Measurements from ENCODE around the gene PARD3B. TPM values are rescaled to one million over a fixed set of nuclear protein-coding genes. Genes with fewer than 3 reads are reported as not detected.

PARD3B gene
- total and polyA plus RNA-seq, 2 experiments from 2014 or later, result 3.5 to 4.4 TPM

DNA sequence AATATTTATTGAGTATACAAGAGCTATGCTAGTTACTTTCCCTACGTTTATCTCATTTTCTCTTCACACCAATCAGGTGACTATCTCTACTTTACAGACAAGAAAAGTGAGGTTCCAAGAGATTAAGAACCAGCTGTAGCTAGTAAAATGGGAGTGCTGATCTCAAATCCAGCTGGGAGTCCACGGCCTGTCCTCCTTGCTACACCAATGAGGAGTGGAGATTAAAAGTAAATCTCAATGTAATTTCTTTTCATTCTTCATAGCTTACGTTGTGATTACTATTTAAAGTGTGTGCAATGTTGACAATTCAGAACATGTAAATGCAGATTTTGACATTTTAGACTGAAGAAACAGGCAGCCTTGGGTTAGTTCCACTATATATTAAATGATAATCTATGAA lies 1083.1 kb downstream of the PARD3B start:
- ATAC-seq (no peak), DNase-seq (ENCODE audit: low spot score) (no peak)
- no peak for TF ChIP-seq JUNB (IDR thresholded peaks at IDR 0.05; ENCODE audit: unreplicated experiment)
- no peak for TF ChIP-seq ZNF331 (CRISPR knock-in tag; IDR thresholded peaks at IDR 0.05; ENCODE audit: low read depth)
- TF ChIP-seq, protein P1, sequence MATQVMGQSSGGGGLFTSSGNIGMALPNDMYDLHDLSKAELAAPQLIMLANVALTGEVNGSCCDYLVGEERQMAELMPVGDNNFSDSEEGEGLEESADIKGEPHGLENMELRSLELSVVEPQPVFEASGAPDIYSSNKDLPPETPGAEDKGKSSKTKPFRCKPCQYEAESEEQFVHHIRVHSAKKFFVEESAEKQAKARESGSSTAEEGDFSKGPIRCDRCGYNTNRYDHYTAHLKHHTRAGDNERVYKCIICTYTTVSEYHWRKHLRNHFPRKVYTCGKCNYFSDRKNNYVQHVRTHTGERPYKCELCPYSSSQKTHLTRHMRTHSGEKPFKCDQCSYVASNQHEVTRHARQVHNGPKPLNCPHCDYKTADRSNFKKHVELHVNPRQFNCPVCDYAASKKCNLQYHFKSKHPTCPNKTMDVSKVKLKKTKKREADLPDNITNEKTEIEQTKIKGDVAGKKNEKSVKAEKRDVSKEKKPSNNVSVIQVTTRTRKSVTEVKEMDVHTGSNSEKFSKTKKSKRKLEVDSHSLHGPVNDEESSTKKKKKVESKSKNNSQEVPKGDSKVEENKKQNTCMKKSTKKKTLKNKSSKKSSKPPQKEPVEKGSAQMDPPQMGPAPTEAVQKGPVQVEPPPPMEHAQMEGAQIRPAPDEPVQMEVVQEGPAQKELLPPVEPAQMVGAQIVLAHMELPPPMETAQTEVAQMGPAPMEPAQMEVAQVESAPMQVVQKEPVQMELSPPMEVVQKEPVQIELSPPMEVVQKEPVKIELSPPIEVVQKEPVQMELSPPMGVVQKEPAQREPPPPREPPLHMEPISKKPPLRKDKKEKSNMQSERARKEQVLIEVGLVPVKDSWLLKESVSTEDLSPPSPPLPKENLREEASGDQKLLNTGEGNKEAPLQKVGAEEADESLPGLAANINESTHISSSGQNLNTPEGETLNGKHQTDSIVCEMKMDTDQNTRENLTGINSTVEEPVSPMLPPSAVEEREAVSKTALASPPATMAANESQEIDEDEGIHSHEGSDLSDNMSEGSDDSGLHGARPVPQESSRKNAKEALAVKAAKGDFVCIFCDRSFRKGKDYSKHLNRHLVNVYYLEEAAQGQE (IDR thresholded peaks at IDR 0.05; ENCODE audit: unreplicated experiment), result no peak
- TF ChIP-seq ZNF114 (CRISPR knock-in tag; IDR thresholded peaks at IDR 0.05), result no peak
- no peak for TF ChIP-seq NANOG (IDR thresholded peaks at IDR 0.05; ENCODE audit: borderline replicate concordance)
- TF ChIP-seq, protein P2, sequence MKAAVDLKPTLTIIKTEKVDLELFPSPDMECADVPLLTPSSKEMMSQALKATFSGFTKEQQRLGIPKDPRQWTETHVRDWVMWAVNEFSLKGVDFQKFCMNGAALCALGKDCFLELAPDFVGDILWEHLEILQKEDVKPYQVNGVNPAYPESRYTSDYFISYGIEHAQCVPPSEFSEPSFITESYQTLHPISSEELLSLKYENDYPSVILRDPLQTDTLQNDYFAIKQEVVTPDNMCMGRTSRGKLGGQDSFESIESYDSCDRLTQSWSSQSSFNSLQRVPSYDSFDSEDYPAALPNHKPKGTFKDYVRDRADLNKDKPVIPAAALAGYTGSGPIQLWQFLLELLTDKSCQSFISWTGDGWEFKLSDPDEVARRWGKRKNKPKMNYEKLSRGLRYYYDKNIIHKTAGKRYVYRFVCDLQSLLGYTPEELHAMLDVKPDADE (IDR thresholded peaks at IDR 0.05), result no peak
- TF ChIP-seq EZH2phosphoT487 (IDR thresholded peaks at IDR 0.05; ENCODE audit: unreplicated experiment), result no peak
- no peak for TF ChIP-seq EZH2 (IDR thresholded peaks at IDR 0.05; ENCODE audit: low read depth, unreplicated experiment)
- TF ChIP-seq STAT1 (IDR thresholded peaks at IDR 0.05; ENCODE audit: unreplicated experiment), result no peak
- no peak for TF ChIP-seq POLR2AphosphoS5 (IDR thresholded peaks at IDR 0.05; ENCODE audit: low read depth)
- TF ChIP-seq, protein P3, sequence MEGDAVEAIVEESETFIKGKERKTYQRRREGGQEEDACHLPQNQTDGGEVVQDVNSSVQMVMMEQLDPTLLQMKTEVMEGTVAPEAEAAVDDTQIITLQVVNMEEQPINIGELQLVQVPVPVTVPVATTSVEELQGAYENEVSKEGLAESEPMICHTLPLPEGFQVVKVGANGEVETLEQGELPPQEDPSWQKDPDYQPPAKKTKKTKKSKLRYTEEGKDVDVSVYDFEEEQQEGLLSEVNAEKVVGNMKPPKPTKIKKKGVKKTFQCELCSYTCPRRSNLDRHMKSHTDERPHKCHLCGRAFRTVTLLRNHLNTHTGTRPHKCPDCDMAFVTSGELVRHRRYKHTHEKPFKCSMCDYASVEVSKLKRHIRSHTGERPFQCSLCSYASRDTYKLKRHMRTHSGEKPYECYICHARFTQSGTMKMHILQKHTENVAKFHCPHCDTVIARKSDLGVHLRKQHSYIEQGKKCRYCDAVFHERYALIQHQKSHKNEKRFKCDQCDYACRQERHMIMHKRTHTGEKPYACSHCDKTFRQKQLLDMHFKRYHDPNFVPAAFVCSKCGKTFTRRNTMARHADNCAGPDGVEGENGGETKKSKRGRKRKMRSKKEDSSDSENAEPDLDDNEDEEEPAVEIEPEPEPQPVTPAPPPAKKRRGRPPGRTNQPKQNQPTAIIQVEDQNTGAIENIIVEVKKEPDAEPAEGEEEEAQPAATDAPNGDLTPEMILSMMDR (conservative IDR thresholded peaks at IDR 0.05; ENCODE audit: low read depth in 2 of 2), result no peak
- TF ChIP-seq, protein P4, sequence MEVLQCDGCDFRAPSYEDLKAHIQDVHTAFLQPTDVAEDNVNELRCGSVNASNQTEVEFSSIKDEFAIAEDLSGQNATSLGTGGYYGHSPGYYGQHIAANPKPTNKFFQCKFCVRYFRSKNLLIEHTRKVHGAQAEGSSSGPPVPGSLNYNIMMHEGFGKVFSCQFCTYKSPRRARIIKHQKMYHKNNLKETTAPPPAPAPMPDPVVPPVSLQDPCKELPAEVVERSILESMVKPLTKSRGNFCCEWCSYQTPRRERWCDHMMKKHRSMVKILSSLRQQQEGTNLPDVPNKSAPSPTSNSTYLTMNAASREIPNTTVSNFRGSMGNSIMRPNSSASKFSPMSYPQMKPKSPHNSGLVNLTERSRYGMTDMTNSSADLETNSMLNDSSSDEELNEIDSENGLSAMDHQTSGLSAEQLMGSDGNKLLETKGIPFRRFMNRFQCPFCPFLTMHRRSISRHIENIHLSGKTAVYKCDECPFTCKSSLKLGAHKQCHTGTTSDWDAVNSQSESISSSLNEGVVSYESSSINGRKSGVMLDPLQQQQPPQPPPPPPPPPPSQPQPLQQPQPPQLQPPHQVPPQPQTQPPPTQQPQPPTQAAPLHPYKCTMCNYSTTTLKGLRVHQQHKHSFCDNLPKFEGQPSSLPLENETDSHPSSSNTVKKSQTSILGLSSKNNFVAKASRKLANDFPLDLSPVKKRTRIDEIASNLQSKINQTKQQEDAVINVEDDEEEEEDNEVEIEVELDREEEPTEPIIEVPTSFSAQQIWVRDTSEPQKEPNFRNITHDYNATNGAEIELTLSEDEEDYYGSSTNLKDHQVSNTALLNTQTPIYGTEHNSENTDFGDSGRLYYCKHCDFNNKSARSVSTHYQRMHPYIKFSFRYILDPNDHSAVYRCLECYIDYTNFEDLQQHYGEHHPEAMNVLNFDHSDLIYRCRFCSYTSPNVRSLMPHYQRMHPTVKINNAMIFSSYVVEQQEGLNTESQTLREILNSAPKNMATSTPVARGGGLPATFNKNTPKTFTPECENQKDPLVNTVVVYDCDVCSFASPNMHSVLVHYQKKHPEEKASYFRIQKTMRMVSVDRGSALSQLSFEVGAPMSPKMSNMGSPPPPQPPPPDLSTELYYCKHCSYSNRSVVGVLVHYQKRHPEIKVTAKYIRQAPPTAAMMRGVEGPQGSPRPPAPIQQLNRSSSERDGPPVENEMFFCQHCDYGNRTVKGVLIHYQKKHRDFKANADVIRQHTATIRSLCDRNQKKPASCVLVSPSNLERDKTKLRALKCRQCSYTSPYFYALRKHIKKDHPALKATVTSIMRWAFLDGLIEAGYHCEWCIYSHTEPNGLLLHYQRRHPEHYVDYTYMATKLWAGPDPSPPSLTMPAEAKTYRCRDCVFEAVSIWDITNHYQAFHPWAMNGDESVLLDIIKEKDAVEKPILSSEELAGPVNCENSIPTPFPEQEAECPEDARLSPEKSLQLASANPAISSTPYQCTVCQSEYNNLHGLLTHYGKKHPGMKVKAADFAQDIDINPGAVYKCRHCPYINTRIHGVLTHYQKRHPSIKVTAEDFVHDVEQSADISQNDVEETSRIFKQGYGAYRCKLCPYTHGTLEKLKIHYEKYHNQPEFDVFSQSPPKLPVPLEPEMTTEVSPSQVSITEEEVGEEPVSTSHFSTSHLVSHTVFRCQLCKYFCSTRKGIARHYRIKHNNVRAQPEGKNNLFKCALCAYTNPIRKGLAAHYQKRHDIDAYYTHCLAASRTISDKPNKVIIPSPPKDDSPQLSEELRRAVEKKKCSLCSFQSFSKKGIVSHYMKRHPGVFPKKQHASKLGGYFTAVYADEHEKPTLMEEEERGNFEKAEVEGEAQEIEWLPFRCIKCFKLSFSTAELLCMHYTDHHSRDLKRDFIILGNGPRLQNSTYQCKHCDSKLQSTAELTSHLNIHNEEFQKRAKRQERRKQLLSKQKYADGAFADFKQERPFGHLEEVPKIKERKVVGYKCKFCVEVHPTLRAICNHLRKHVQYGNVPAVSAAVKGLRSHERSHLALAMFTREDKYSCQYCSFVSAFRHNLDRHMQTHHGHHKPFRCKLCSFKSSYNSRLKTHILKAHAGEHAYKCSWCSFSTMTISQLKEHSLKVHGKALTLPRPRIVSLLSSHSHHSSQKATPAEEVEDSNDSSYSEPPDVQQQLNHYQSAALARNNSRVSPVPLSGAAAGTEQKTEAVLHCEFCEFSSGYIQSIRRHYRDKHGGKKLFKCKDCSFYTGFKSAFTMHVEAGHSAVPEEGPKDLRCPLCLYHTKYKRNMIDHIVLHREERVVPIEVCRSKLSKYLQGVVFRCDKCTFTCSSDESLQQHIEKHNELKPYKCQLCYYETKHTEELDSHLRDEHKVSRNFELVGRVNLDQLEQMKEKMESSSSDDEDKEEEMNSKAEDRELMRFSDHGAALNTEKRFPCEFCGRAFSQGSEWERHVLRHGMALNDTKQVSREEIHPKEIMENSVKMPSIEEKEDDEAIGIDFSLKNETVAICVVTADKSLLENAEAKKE (CRISPR knock-in tag; IDR thresholded peaks at IDR 0.05), result no peak
- no peak for TF ChIP-seq CREB1 (CRISPR knock-in tag; IDR thresholded peaks at IDR 0.05; ENCODE audit: low read depth)
- H3K4me2 ChIP-seq, result no peak overlapping the region
- H3K27me3 Mint-ChIP-seq (ENCODE audit: insufficient read depth, low read depth, poor library complexity), result peaks cover 2% of the 10 kb centered on the region
- no peak overlapping the region for H3K4me3 Mint-ChIP-seq
- H3K4me1 ChIP-seq (ENCODE audit: insufficient read depth), result peaks cover 8% of the 10 kb centered on the region; the same call in 1 of the 2 replicates
- H3K27me3 ChIP-seq (ENCODE audit: insufficient read depth), result no peaks in the 10 kb centered on the region
- H4K20me1 ChIP-seq (replicated peaks; ENCODE audit: insufficient read depth), result no peaks in the 10 kb centered on the region
- no peaks in the 10 kb centered on the region for H3F3A ChIP-seq (replicated peaks; ENCODE audit: low read depth)
- H3K4me3 ChIP-seq, result no peak overlapping the region
- no peak overlapping the region for H3K27ac ChIP-seq (ENCODE audit: low read depth)
- peaks cover 4% of the 10 kb centered on the region; the same call in 2 of the 3 replicates for H3K9me3 Mint-ChIP-seq
- H3K4me1 Mint-ChIP-seq, result peaks cover 14% of the 10 kb centered on the region
- H3K27ac Mint-ChIP-seq, result no peak overlapping the region
- no peaks in the 10 kb centered on the region for H3K36me3 ChIP-seq (ENCODE audit: insufficient read depth)
- peaks cover 9% of the 10 kb centered on the region; the same call in 1 of the 2 replicates for H3K9me2 ChIP-seq (ENCODE audit: insufficient read depth)
- H3K36me3 Mint-ChIP-seq (ENCODE audit: low read depth), result peaks cover 6% of the 10 kb centered on the region; the same call in 2 of the 3 replicates
- no peak overlapping the region for H2AFZ ChIP-seq
- H3K79me2 ChIP-seq (replicated peaks; ENCODE audit: insufficient read depth), result no peaks in the 10 kb centered on the region
